Activated CD8-positive, alpha-beta memory T cell treated with anti-CD3 and anti-CD28 coated beads for 36 hours (primary cell): Measurements from ENCODE around the gene BPHL. TPM values are rescaled to one million over a fixed set of nuclear protein-coding genes. Genes with fewer than 3 reads are reported as not detected.
"Not testable (repeated sequence)": the region's sequence is repeated elsewhere in the genome, so short reads cannot be mapped to it uniquely, and the experiment has no call there.

Source experiments
- CTCF ChIA-PET: fragments of 350-600 bp; sonication (Branson Sonifier 250); formaldehyde crosslinking; loops from one replicate; lab custom pipeline; 2021; ENCODE audit warnings: antibody characterized with exemption; lab: Charles Lee
- POLR2A ChIA-PET: fragments of 350-600 bp; sonication (Branson Sonifier 250); formaldehyde crosslinking; loops from one replicate; lab custom pipeline; 2021; ENCODE audit warnings: antibody characterized with exemption; lab: Charles Lee
- total RNA-seq, 2 experiments: library from RNA; stranded (reverse); gene quantifications; one replicate each; pipeline ENCODE4 v1.2.3, GENCODE V29; 2021

BPHL gene
- total RNA-seq, 2 experiments from 2014 or later = 9.2 to 12.3 TPM

GRCh38 chr6:3114377-3114776 is 4.1 kb upstream of the BPHL start:
- ChIA-PET CTCF (interaction anchor here (0.5 kb wide), 1 partner anchor 32 kb away, joined by 4 read pairs; no protein-coding TSS in a partner anchor), POLR2A (no interaction called here)

GRCh38 chr6:3117912-3118352 is 579 bp upstream of the BPHL start:
- ChIA-PET CTCF (no interaction called here), POLR2A (interaction anchor here (0.9 kb wide), 1 partner anchor 141 kb away, joined by 7 read pairs; the partner anchor contains the start of gene PSMG4)

- CTCF ChIA-PET = interaction anchor here (1.2 to 1.4 kb wide), 2 partner anchors 38 to 133 kb away, joined by 3 to 5 read pairs; partner anchors contain the start of gene TUBB2A
- POLR2A ChIA-PET = interaction anchor here (0.9 kb wide), 1 partner anchor 140 kb away, joined by 7 read pairs; the partner anchor contains the start of gene PSMG4
Observed at GRCh38 chr6:3119040-3119723, 671 bp downstream of the BPHL start.

- ChIA-PET CTCF (interaction anchor here (1.2 kb wide), 1 partner anchor 121 kb away, joined by 3 read pairs; the partner anchor contains the start of gene NQO2), POLR2A (interaction anchor here (0.6 kb wide), 1 partner anchor 88 kb away, joined by 3 read pairs; no protein-coding TSS in a partner anchor)
Observed at GRCh38 chr6:3120765-3121089, 2.2 kb downstream of the BPHL start.

GRCh38 chr6:3122823-3123182 is 4.3 kb downstream of the BPHL start:
- ChIA-PET CTCF (interaction anchor here (0.9 kb wide), 1 partner anchor 610 kb away, joined by 3 read pairs; no protein-coding TSS in a partner anchor), POLR2A (no interaction called here)

- ChIA-PET CTCF (interaction anchor here (0.6 to 1.0 kb wide), 3 partner anchors 14 to 898 kb away, joined by 3 to 5 read pairs (median 4); no protein-coding TSS in a partner anchor), POLR2A (no interaction called here)
Observed at GRCh38 chr6:3124667-3125066, 6.2 kb downstream of the BPHL start.

GRCh38 chr6:3125815-3126214 is 7.3 kb downstream of the BPHL start:
- ChIA-PET POLR2A (interaction anchor here (0.5 kb wide), 1 partner anchor 37 kb away, joined by 3 read pairs; no protein-coding TSS in a partner anchor), CTCF (interaction anchor here (1.0 kb wide), 2 partner anchors 134 to 135 kb away, joined by 3 to 4 read pairs; no protein-coding TSS in a partner anchor)

- POLR2A ChIA-PET = no interaction called here
Observed at GRCh38 chr6:3128356-3129108, 10.0 kb downstream of the BPHL start.

GRCh38 chr6:3131695-3132094 is 13.2 kb downstream of the BPHL start:
- ChIA-PET CTCF (no interaction called here), POLR2A (no interaction called here)

More at GRCh38 chr6:3128356-3129108, 10.0 kb downstream of the BPHL start:
- CTCF ChIA-PET = interaction anchor here (0.7 to 1.7 kb wide), 2 partner anchors 101 to 123 kb away, joined by 4 to 6 read pairs; no protein-coding TSS in a partner anchor

- CTCF ChIA-PET = no interaction called here
- POLR2A ChIA-PET = interaction anchor here (0.6 kb wide), 1 partner anchor 13 kb away, joined by 3 read pairs; no protein-coding TSS in a partner anchor
Observed at GRCh38 chr6:3133515-3133914, 15.0 kb downstream of the BPHL start.

GRCh38 chr6:3135668-3136291 is 17.3 kb downstream of the BPHL start:
- ChIA-PET CTCF (no interaction called here), POLR2A (no interaction called here)

GRCh38 chr6:3136292-3137011 is 17.9 kb downstream of the BPHL start:
- CTCF ChIA-PET = no interaction called here
- POLR2A ChIA-PET = no interaction called here

- ChIA-PET POLR2A (no interaction called here), CTCF (no interaction called here)
Observed at GRCh38 chr6:3137057-3137777, 18.7 kb downstream of the BPHL start.

GRCh38 chr6:3137873-3138272 is 19.4 kb downstream of the BPHL start:
- POLR2A ChIA-PET, CTCF ChIA-PET: not testable (repeated sequence)

- ChIA-PET POLR2A (no interaction called here), CTCF (no interaction called here)
Observed at GRCh38 chr6:3138341-3138740, 19.8 kb downstream of the BPHL start.

- POLR2A ChIA-PET = interaction anchor here (0.6 kb wide), 1 partner anchor 13 kb away, joined by 3 read pairs; no protein-coding TSS in a partner anchor
Observed at GRCh38 chr6:3139090-3139903, 20.8 kb downstream of the BPHL start.

GRCh38 chr6:3140201-3140600 is 21.7 kb downstream of the BPHL start:
- ChIA-PET CTCF (interaction anchor here (1.3 kb wide), 2 partner anchors 17 to 22 kb away, joined by 3 to 4 read pairs; partner anchors contain the start of gene TUBB2A), POLR2A (no interaction called here)

More at GRCh38 chr6:3139090-3139903, 20.8 kb downstream of the BPHL start:
- CTCF ChIA-PET = interaction anchor here (1.0 to 1.3 kb wide), 4 partner anchors 12 to 140 kb away, joined by 3 to 6 read pairs (median 4); partner anchors contain the start of gene TUBB2A
